ENCODE results near the gene DDX1. TPM values are rescaled to one million over a fixed set of nuclear protein-coding genes. Genes with fewer than 3 reads are reported as not detected.

DDX1 gene
- total and polyA plus RNA-seq, 2 of the 4 experiments (the other 2 are of a cell fraction): 73.6 to 74.9 TPM

- no peak overlapping the region for H3K56ac ChIP-seq (ENCODE audit: extremely low read depth, insufficient read depth, low read length)
- no CpG with 5 or more reads among the region's 2 CpGs for WGBS, 2 experiments (ENCODE audit: extremely low coverage in 2 of 2, insufficient read length in 1 of 2)
- H3K36me3 ChIP-seq (ENCODE audit: control insufficient read depth, insufficient read depth, low read length): peaks cover 10% of the 10 kb centered on the region
- H3K23ac ChIP-seq (ENCODE audit: low read depth, low read length): no peak overlapping the region
- H3K14ac ChIP-seq (replicated peaks; ENCODE audit: low read depth, low read length): no peak overlapping the region
- H3K9ac ChIP-seq (ENCODE audit: low read depth, low read length): no peak overlapping the region
- no peaks in the 10 kb centered on the region for H4K20me1 ChIP-seq (ENCODE audit: insufficient read depth, low read length)
- BruUV-seq (replicated peaks): no TSS peak
- H4K91ac ChIP-seq (ENCODE audit: insufficient read depth, low read depth, low read length): no peak overlapping the region
- no peak overlapping the region for H2AK5ac ChIP-seq (ENCODE audit: low read depth, low read length)
- H3K4ac ChIP-seq (ENCODE audit: low read depth, low read length): no peak overlapping the region
- H4K8ac ChIP-seq (ENCODE audit: low read depth in 2 of 2, low read length in 2 of 2): no peak overlapping the region
- TF ChIP-seq RCOR1 (IDR thresholded peaks at IDR 0.05; ENCODE audit: insufficient replicate concordance, low read length): no peak
- no peak for TF ChIP-seq POLR2A (IDR thresholded peaks at IDR 0.05; ENCODE audit: low read depth, low read length)
- TF ChIP-seq FOS (IDR thresholded peaks at IDR 0.05; ENCODE audit: low read depth, low read length): no peak
- no peak for TF ChIP-seq CHD1 (IDR thresholded peaks at IDR 0.05; ENCODE audit: low read depth, low read length)
- no peak for TF ChIP-seq NFE2L2 (IDR thresholded peaks at IDR 0.05; ENCODE audit: low read depth, low read length)
- no peak for TF ChIP-seq CTCF (conservative IDR thresholded peaks at IDR 0.05; ENCODE audit: low read depth, low read length)
- H2AK9ac ChIP-seq (replicated peaks; ENCODE audit: low read depth, low read length, poor library complexity): no peak overlapping the region
- ATAC-seq (ENCODE audit: low read depth) (no peak), DNase-seq (no peak)
- H2BK120ac ChIP-seq (ENCODE audit: low read depth, low read length): no peak overlapping the region
- H2AFZ ChIP-seq (replicated peaks; ENCODE audit: low read length, poor library complexity): no peak overlapping the region
- dilution Hi-C loops (cut with HindIII; ENCODE audit: low sequenced_read_pairs, unreplicated experiment): no loop called here
- no peak overlapping the region for H3K4me3 ChIP-seq (ENCODE audit: insufficient read depth, low read depth, low read length)
- intact Hi-C loops (cut with micrococcal nuclease): no loop called here
- ChIA-PET POLR2A (ENCODE audit: unreplicated experiment) (no interaction called here), CTCF (no interaction called here)
- no peak overlapping the region for H2BK5ac ChIP-seq (ENCODE audit: low read depth, low read length, poor library complexity, severe bottlenecking)
- no peak overlapping the region for H3K18ac ChIP-seq (ENCODE audit: low read depth, low read length)
- no peaks in the 10 kb centered on the region for H3K27me3 ChIP-seq (ENCODE audit: control insufficient read depth, insufficient read depth, low read length)
- H3K27ac ChIP-seq (ENCODE audit: insufficient read depth, low read length): no peak overlapping the region
- no peaks in the 10 kb centered on the region for H3K9me3 ChIP-seq (ENCODE audit: control insufficient read depth, insufficient read depth, low read length)
- in situ Hi-C loops (cut with MboI; ENCODE audit: low sequenced_read_pairs): no loop called here
- H3K4me2 ChIP-seq (ENCODE audit: low read depth, low read length): no peak overlapping the region
- H3K79me1 ChIP-seq (ENCODE audit: low read depth in 1 of 2, low read length in 2 of 2): peaks cover 0 to 8% of the 10 kb centered on the region in 2 experiments; a peak in 2 of 4 replicates
- H2BK20ac ChIP-seq (ENCODE audit: low read depth, low read length): no peak overlapping the region
- H2BK15ac ChIP-seq (ENCODE audit: low read depth, low read length): no peak overlapping the region
- no peaks in the 10 kb centered on the region for H3K4me1 ChIP-seq (ENCODE audit: control insufficient read depth, insufficient read depth, low read length)
- H4K5ac ChIP-seq (ENCODE audit: low read depth, low read length): no peak overlapping the region
- 0 out of 2 replicates have a peak, but pooled peaks cover 3% of the 10 kb centered on the region for H3K9me1 ChIP-seq (ENCODE audit: insufficient read depth, low read length)
These were observed 42.7 kb upstream of the DDX1 start for GRCh38 chr2:15548974-15549373.

Measured in IMR-90 (cell line).